Activated T-cell treated with anti-CD3 and anti-CD28 coated beads for 48 hours (primary cell): ENCODE results near the gene IGF2R.
A peak's percentile ranks its signal among the peaks of the same experiment; 100 is the strongest.
"Not testable (repeated sequence)": the region's sequence is repeated elsewhere in the genome, so short reads cannot be mapped to it uniquely, and the experiment has no call there.

Experiments
- DNase-seq: peaks from one replicate; pipeline ENCODE4 v3.0.0-alpha.2; 2020; ENCODE audit warnings: low read depth

Gene IGF2R

DNA sequence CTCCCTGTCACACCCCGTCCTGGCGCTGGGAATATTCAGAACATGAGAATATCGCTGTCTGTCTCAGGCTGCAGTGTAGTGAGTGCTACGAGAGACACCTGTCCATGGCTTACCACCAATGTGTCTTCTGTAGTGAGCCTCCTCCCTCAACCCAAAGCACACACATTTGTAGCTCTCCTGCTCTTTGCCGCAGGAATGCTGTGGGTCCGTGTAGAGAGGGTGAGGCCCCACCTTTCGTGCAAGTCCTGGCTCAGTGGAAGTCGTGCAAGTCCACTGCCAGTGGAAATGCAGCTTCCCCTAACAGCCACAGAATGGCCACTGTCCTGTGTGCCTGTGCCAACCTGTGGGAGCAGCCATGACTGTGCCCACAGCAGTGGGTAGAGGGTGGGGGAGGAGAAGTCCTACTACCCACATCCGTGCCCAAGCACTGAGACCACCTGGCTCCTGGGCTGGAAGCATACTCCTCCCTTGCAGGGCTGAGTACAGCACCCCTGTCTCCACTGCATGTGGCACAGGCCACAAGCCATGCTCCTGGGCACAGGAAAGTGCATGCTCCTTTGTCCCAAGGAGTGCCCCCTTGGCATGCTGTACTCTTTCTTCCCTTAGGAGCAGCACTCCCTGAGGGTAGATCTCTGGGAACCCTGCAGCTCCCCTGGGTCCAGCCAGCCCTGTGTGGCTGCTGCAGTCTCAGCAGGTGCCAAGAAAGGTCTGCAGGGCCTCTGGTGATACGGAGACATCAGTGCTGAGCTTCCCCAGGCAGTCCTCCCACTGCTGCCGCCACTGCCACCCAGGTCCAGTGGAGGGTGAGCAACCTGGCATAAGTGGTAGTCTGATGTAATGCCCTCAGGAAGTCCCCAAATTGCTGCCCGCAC, 28.0 kb downstream of the IGF2R start:
- no peak for DNase-seq

GRCh38 chr6:159997498-159998101, 28.7 kb downstream of the IGF2R start:
- DNase-seq, result no peak

DNA sequence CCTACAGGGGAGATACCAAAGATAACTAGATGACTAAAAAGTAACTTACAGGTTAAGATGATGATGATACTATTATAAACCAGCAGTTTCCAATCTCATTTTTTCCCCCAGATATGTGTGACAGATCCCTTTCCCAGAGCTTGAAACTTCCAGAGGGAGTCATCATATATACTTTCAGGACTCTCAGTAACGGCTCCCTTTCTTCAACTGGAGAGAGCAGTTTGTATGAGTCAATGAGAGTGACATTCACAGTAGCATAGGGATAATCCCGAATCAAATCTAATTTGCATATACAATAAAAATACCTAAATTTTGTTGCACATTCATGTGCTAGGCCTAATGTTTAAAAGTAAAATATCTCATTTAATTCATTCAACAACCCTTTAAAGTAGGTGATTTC, 29.7 kb downstream of the IGF2R start:
- no peak for DNase-seq

DNA sequence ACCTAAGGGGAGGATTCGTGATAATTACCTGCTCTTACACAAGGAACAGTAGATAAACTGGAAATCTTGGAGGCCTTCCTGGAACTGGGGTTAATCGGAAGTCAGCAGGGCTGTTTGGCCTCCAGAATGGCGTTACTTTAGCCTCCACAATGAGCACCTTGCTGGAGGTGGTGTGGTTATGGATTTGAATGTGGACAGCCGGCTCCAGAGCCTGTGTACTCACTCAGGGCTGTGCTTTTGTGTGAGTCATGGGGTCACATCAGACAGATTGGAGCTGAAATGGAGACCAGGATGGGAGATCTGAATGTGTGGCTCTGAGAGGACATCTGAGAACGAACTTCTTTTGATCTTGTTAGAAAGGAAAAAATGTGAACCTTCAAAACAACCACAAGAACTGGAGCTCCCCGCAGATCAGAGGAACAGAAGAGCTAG, 30.4 kb downstream of the IGF2R start:
- no peak for DNase-seq

- DNase-seq, result no peak
Observed at GRCh38 chr6:160000280-160000704, 31.4 kb downstream of the IGF2R start.

DNA sequence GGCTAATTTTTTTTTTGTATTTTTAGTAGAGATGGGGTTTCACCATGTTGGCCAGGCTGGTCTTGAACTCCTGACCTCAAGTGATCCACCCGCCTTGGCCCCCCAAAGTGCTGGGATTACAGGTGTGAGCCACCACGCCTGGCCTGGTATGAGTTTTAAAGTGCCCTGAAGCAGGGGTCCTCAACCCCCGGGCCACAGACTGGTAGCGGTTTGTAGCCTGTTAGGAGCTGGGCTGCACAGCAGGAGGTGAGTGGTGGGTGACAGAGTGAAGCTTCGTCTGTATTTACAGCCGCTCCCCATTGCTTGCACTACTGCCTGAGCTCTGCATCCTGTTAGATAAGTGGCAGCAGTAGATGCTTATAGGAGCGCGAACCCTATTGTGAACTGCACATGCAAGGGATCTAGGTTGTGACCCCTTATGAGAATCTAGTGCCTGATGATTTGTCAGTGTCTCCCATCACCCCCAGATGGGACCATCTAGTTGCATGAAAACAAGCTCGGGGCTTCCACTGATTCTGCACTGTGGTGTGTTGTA, 32.1 kb downstream of the IGF2R start:
- DNase-seq, result not testable (repeated sequence)

- DNase-seq, result no peak
Observed at GRCh38 chr6:160002882-160003281, 34.0 kb downstream of the IGF2R start.

GRCh38 chr6:160004018-160004417, 35.1 kb downstream of the IGF2R start:
- no peak for DNase-seq

DNA sequence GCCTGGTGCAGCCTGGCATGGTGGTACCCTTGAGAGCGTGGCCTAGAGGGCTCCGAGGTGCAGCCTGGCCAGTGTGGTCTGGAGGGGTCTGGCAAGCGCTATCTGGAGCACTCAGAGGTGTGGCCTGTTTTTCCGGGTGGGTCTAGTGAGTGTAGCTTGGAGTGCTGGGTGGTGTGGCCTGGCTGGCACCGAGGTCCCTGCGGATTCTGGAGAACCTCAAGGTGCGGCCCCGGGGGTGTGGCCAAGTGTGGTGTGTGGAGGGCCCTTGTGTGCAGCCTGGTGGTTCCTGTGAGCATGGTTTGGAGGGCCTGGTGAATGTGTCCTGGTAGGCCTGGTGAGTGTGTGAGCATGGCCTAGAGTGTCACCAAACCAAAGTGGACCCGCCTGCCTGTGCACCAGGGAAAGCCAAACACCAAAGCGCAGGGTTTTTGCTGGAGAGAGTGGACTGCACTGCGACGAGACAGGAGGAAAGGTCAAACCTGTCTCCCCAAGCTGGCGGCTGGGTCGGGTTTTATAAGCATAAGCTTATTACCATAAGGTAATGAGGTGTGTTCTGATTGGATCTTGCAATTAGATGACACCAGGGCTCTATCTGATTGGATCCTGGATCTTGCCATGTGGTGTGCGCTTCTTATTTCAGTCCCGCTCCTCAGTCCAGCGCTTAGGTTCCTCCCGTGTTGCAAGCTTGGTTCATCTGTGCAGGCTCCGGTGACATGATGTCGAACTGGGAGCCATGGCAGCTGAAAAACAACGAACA, 35.7 kb downstream of the IGF2R start:
- DNase-seq, result no peak

GRCh38 chr6:160005211-160005610, 36.3 kb downstream of the IGF2R start:
- no peak for DNase-seq

GRCh38 chr6:160005861-160006540, 37.1 kb downstream of the IGF2R start:
- DNase-seq, result no peak

GRCh38 chr6:160007145-160007544, 38.3 kb downstream of the IGF2R start:
- DNase-seq, result no peak

DNA sequence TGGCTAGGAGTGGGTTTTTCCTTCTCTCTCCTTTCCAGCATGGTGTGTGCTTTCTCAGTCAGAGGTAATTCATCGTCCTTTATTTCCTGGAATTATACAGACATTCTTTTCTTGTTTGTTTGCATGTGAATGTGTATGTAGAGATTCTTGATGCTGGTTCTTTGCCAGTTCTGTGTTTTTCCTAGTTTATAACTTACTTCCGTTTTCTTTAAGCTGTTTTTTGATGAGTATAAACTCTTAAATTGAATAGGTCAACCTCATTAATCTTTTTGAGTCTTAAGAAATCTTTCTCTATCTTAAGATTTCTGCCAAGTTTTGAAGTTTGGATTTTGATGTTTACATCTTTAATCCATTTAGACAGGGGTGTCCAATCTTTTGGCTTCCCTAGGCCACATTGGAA, 38.7 kb downstream of the IGF2R start:
- no peak for DNase-seq

- no peak for DNase-seq
Observed at GRCh38 chr6:160010067-160010466, 41.2 kb downstream of the IGF2R start.

DNA sequence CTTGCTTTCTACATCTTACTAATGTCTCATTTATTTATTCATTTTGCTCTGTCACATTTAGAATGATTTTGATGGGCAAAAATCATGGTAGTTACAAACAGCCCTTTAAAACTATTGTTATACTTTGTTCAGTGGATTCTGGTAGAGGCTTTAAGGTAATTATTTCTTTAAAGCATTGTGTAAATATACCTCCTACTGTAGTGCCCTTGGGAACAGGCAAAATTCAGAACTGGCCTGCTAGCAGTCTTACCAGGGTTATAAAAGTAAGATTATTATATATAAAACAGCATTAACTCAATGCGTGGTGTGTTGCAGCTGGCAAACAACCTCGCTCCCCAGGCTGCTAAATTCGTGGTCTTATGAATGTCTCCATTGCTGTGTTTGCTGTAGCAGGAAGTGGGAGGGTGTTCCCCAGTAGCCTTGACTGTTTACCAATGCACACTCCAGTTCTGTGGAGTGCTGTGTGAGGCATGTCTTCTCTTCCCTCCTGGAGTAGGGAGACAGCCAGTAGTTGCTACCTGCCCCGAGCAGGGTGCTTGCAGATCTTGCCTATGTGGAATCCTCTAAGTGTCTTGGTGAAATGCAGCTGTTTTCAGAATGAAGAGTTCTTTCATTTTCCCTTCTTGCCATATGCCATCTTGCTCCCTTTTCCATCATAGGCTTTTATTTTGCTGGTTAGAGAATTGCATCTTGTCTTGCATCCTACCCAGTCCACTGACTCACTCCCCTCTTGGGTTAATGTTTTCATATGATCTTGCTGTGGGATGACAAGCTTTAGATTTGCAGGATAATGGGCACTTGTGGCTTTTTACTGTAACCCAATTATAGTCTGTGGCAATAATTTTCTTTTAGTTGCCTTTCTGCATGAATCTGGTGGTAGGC, 45.3 kb downstream of the IGF2R start:
- no peak for DNase-seq

DNA sequence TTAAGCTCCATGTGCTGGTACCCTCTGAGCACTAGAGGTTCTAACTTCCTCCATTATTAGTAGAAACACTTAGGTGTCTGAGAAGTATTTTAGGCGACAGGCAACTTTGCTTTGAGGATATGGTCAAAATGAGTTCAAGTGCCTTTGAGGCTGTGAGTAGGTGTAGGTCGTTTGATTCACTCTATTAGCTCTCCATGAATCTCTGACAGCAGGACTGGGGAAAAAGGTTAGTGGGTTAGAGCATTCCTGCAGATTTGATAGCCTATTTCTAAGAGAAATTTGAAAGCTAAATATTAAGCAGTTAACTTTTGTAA, 45.9 kb downstream of the IGF2R start:
- DNase-seq, result no peak

GRCh38 chr6:160015778-160016684, 47.1 kb downstream of the IGF2R start:
- peak; percentile 23 for DNase-seq

DNA sequence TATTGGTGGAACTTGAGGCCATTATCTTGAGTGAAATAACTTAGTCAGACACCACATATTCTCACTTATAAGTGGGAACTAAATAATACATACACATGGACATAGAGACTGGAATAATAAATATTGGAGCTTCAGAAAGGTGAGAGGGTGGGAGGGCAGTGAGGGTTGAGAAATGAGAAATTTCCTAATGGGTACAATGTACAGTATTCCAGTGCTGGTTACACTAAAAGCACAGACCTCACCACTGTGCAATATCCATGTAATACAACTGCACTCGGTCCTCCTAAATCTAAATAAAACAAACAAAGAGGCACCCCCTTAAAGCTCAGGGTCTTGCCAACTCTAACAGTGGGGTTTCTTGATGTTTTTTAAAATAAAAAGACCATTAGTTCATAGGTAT, 53.2 kb downstream of the IGF2R start:
- no peak for DNase-seq

GRCh38 chr6:160022793-160023192, 53.9 kb downstream of the IGF2R start:
- DNase-seq, result no peak

DNA sequence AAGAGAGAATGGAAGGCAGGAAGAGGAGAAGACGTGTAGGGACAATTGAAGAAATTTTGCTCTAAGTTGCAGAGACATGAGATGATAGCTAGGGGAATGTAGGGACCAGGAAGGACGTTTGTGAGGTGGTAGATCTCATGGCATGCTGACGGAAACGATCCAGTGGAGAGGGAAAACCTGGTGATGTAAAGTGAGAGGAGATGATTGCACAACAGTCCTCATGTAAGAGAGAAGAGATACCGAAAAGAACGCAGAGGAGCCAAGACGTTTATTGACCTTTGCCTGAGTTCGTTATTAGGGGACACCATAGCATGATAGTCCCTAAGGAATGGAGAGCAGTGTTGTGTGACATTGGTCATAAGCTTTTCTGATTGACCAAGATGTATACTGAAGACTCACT, 55.3 kb downstream of the IGF2R start:
- DNase-seq, result no peak
